HG03060 (cell line): ENCODE measurements around the gene PWWP2A.

ENCODE experiments used
- ATAC-seq: cut with Tn5 transposase; IDR thresholded peaks from one replicate; pipeline ENCODE4 v1.9.1; 2021; ENCODE audit warnings: low read depth, moderate number of reproducible peaks; ENCODE audit not compliant: unreplicated experiment

The PWWP2A gene

DNA sequence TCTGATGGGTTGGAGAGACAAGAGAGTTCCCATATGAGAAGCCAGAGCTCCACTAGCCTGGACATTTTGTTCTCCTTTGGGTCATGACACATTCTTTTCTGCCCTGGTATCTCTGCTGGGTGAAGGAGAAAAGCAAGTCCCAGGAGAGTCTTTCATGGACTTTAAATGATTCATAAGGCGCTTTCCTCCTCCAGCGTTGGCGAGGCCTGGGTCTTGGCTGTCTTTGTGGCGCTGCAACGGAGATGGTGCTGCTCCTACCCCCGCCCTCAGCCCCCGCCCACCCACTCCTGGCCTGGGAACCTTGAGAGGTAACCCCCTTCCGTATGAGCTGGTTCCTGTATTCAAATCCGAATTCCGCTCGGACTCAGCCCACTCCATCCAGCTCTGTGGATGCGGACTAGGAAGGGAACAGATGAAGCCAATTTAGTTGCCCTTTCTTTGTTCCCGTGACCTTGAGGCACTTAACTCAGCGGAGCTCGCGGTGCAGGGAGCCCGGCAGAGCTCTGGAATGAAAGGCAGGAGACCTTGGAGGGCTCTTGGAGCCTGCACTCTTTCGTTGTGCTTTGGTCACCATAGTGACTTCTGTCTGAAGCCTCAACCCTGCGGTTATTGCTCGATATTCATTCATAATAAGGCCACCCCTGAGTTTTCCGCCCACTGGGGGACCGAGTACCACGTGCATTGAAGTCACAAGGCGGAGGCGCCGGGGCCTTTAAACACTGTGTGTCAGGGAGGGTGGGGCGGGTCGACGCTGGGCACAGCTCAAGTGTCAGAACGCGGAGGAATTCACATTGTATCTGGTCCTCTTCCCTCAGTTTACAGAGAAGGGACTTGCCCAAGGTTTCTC lies 14.0 kb upstream of the PWWP2A start:
- ATAC-seq = no peak

DNA sequence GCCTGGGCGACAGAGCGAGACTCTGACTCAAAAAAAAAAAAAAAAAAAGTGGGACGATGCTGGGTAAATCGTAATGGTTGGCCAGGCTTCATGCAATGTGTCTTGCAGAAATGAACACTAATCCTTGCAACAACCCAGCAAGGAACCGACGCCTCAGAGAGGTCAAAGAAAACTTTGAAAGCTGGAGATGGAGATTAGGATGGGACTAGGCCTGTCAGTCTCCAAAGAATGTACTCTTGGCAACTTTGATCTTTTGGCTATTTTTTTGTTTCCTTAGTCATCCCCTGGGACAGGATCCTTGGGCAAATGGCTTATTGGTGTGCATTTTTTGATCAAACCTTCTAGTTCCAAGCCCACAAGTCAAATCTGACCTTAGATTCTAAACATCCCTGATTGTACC lies 10.6 kb upstream of the PWWP2A start:
- no peak for ATAC-seq

DNA sequence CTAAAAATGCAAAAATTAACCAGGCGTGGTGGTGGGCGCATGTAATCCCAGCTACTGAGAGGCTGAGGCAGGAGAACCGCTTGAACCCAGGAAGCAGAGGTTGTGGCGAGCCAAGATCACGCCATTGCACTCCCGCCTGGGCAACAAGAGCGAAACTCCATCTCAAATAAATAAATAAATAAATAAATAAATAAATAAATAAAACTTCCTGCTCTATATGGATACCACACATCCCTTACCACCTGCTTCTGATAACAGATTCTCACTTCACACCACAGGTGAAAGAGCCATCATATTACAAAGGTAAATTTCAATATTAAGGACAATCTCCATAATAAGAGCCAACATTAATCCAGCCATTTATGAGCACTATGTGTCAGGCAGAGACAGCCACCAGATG lies 9.4 kb upstream of the PWWP2A start:
- ATAC-seq = no peak

DNA sequence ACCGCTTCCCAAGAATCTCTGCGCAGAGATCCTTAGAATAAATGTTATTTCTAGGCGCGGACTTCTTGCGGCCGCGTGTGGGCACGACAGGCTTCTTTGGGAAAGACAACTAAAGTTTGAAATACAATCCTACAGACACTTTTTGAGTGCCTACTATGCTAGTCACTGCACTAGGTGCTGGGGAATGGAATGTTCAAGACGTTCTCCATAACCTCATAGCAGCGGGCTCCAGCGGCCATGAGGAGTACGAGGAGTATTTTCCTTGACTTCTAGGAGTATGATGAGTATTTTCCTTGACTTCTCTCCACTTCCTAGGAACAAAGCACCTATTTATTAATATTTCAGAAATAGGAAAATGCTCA lies 636 bp upstream of the PWWP2A start:
- no peak for ATAC-seq

DNA sequence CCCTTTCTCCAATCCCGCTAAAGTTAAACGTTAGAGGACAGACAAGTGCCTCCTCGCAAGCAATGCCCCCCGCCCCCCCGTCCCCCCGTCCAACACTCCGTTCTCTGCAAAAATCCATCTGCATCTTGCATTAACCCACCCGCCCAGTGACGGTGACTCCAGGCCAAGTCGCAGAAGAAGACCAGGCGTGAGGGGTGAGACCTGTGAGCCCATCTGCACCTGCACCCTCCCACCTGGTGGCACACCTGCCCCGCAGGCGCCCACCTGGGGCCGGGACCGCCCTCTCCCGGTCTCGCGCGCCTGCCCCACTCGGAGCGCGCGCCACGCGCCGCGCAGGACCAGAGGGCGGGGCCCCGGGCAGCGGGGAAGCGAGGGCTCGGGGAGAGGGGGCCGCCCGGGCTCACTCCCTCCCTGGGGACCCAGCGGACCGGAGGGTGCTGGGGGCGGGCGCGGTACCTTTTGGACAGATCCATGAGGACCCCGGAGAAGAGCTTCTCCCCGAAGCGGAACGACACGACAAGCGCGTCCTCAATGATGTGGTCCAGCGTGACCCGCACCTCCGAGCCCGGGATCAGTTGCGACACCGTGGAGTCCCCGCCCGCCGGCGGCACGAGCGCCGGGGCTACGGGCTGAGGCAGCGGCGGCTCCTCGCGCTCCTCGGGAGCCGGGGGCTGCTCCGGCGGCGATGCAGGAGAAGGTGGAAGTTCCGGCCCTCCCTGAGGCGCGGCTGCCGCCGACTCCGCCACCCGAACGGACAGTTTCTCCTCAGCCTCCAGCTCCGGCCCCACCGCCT lies 705 bp downstream of the PWWP2A start:
- ATAC-seq = no peak

DNA sequence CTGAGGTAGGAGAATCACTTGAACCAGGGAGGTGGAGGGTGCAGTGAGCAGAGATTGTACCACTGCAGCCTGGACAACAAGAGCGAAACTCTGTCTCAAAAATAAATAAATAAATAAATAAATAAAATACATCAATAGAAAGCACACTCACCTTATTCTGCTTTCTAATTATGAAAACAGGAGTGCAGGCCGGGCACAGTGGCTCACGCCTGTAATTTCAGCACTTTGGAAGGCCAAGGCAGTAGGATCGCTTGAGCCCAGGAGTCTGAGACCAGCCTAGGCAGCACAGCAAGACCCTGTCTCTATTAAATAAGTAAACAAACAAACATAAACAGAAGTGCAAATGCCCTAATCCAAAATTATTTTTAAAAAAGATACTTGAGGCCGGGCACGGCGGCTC lies 2.3 kb downstream of the PWWP2A start:
- no peak for ATAC-seq

DNA sequence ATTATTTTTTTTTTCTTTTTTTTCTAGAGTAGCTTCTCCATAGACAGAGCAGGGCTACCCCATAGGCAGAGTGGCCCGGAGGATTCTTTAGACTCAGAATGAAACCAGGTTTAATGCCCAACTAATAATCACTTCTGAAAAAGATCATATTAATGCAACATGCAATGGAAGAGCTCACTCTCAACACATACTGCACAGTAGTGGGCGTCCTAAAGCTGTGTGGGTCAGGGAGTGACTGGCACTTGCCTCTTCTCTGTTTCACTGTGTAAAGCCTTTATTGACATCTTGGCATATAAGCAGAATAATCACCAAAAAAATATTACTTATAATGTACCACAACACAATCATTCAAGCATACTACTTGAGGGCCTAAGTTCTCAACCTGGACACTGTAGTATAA lies 11.1 kb downstream of the PWWP2A start:
- no peak for ATAC-seq

DNA sequence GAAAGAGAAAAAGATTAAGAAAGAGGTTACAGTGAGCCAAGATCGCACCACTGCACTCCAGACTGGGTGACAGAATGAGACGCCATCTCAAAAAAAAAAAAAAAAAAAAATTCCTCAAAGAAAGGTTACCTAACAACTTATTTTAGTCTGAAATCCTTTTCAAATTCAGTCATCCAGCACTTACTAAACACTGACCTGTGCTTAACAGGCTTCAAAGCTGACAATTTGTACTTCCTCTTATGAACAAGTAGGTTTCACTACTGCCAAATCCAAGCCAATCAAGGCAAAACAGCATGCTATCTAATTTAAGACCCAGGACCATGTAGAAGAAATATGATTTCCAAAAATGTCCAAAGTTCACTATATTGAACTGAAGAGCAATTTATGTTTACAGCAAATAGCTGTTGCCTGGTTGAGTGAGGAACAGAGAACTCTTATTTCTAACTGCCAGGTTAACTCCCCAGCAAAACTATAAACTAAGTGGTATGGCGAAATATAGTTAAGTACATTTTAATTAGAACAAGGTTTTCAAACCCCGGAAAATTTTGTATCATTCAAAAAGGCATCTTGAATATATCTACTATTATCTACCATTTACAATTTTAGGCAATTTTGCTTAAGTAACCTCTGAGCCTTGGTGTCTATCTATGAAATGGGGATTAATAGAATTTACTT lies 13.4 kb downstream of the PWWP2A start:
- peak; percentile 82 for ATAC-seq

DNA sequence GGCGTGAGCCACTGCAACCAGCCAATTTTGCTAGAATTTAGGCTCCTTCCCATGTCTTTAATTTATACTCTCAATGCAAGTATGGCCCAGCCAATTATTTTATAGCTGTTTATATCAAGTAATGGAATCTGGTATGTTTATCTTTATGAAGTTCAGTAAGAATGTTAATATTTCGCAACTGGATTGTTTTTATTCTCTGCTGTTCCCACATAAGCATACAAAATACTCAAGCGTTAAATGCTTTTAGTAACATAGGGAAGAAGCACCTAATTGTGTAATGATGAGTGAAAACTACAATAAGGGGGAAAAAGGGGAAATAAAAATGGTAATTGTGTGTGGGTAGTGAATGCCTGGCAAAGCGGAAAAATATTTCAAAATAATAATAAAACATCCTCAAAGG lies 21.3 kb downstream of the PWWP2A start:
- ATAC-seq = no peak

DNA sequence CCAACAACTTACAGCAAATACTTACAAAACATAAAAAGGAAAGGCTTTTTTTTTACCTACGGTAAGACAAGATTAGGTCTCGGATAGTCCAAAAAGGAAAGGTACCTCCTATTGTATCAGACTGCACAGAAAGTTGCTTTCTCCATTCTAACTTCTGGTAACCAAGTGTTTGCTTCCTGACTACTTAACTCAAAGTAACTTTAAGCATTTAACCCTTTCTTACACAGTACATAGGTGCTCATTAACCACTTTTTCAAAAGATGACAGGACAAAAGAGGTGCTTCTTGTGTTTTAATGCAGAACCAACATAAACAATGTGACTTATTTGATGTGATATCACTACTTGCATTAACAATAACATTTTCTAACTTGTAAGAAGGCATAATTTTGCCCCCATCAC lies 23.1 kb downstream of the PWWP2A start:
- no peak for ATAC-seq

DNA sequence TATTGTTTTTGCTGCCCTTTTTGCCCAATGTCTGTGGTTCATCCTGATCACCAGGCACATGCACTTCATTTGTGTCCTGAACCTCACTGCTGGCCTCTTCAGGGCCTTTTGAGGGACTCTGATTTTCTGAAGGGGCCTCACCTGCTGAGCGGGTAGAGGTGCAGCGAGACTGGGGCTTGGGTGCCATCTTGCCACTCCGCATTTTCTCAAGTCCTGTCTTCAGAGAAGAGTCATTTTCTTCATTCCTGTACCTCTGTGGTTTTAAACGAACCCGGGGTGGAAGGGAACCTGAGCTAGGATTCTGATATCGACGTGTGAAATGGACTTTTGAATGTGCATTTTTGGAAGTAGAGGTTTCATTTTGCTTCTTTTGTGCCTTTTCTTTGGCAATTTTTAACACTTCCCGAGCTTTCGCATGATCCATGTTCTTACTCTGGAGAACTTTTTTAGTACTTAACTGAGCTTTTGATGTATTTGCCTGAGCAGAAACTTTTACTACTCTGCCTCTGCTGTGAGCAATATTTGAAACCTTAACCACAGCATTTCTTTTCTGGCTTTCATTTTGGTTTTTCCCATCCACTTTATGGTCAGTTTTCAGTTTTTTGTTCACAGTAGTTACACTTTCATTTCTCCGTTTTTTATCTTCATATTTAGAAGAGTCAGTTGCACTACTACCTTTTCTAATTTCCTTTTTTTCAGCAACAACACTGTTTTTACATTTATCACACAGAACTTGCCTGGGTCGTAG lies 26.1 kb downstream of the PWWP2A start:
- ATAC-seq = no peak

DNA sequence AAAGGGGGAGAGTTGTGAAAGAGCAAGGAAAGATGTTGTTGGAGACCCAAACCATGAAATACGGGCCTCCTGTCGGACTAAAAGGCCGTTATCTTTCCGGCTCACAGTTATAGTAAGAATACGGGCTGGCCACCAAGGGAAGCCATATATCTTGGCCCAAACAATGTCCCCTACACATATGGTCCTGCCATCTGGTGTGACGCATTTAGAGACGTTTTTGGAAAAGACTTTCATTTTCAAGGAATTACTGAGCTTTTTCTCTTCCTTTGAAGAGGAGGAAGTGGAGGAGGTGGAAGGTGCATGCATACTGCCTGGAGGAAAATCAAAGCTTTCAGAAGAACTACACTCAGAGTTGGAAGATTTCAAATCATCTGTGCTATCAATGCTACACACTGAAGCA lies 26.7 kb downstream of the PWWP2A start:
- no peak for ATAC-seq

DNA sequence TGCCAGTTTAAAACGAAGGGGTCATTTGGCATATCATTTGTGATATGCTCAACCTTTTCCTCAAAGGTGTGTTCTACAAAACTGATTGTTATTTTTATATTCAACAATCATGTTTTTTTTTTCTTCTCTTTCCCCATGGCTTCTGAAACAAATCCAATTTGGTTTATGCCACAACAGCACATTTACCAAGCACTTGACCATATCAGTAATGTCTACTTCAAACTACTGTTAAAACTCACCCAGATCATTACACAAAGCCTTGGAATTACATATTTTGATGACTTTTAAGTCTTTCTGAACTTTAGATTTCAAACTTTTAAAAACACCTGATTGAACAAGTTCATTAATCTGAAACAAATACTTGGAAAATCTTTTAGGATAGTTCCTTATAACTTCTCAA lies 29.2 kb downstream of the PWWP2A start:
- no peak for ATAC-seq

DNA sequence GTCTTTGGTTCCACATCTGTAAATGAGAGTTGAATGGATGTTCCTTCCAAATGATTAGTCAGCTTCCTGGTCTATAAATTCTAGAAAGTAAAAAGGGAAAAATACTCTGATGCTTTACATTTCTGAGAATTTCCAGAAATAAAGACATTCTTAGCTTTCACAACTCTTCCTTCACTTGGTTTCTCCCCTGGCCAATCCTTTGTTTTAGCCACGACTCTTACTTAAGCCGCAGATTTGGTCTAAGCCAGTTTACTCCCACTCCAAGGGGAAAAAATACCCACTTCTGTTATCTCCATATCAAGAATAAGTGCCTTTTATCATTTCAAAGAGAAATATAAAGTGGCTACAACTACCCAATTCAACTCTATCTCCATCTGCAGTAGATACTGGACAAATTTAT lies 29.7 kb downstream of the PWWP2A start:
- no peak for ATAC-seq

DNA sequence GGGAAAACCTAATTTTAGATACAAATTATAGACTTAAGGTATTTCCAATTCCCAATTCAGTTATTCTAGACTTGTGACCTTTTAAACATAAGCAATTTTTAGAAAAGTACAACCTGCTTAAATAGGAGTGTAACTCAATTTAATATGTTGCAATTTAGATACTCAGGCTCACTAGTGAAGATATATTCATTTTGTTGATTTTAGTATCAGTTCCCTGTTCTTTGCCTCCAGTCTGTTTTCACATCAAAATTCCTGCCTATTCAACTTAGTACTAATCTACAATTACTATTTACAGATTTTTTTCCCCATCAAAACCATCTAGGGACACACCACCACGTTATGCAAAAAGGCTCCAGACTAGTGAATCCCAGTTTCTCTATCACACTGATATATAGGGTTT lies 30.4 kb downstream of the PWWP2A start:
- no peak for ATAC-seq

DNA sequence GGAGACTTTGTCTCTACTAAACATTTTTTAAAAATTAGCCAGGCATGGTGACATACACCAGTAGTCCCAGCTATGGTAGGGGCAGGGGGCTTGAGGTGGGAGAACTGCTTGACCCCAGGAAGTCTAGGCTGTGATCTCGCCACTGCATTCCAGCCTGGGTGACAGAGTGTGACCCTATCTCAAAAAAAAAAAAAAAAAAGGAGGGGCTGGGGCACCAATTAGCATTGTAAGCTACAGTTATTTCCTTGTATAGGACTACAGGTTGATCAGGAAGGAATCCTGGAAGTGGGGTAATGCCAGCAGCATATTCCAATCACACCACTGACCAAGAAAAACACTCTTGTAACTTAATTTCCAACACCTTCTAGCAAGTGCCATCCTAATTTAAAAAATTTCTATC lies 32.1 kb downstream of the PWWP2A start:
- no peak for ATAC-seq

DNA sequence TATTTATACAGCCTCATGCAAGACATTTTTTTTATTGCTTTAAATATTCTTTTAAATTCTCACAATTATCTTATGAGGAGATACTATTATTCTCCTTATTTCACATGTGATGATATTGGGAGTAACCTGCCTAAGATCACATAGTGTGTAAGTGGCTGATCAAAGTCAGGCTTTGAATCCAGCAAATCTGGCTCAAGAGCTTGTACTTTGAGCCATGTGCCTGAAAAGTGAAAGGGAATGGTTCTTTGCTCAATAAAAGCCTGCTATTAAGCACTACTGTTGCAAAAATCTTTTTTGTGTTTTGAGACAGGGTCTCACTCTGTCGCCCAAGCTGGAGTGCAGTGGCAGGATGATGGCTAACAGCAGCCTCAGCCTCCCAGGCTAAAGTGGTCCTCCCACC lies 35.1 kb downstream of the PWWP2A start:
- no peak for ATAC-seq

DNA sequence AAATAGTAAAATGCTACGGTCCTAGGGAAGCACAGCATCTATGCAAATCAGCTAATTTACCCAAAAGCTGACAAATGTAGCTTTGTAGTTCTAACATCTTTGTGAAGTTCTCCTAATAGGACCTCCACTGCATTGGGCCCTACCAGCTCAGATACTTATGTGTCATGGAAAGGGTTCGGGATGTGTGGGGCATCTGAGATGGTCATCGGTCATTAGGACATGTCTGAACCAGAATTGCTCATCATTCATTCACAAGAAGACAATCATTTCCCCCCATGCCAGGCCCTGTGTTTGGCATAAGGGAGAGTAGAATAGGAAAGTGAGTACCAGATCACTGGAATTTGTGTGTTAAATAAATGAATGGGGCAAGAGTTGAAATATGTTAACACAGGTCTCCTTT lies 35.7 kb downstream of the PWWP2A start:
- ATAC-seq = no peak

DNA sequence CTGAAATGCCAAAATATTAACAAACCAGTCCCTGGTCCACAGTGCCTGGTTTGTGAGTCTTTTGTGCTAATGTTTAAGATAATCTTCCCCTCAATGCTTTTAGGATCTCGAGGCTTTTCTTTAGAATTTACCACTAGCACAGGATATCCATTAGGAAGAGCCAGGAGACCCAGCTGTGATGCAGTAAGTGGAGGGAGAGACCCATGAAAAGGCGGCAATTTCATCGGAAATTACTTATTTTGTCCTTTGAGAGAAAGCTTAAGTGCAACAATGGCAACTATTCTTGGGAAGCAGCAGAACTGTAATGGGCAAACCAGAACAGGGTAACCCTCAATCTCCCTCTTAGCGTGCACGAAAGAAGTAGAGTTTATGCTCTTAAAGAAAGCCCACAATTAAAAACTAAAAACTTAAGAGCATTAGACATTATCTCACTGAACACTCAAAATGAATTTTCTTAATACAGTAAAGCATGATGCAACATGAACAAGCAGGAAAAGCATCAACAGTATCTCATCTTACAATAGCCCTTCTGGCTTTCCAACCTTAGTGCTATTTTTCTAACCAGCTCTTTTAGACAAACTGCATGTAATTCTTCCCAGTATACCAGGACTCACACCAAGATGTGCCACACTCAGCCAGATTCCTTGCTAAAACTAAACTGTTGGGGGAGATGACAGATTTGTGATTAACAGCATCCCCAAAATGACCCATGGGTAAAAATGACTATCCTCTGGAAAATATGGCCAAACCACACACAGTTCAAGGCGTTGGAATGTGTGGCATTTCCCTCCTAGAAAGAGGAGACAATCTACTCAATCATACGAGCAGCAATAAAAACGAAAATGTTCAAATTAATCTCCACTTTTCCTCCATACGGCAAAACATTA lies 36.4 kb downstream of the PWWP2A start:
- no peak for ATAC-seq

DNA sequence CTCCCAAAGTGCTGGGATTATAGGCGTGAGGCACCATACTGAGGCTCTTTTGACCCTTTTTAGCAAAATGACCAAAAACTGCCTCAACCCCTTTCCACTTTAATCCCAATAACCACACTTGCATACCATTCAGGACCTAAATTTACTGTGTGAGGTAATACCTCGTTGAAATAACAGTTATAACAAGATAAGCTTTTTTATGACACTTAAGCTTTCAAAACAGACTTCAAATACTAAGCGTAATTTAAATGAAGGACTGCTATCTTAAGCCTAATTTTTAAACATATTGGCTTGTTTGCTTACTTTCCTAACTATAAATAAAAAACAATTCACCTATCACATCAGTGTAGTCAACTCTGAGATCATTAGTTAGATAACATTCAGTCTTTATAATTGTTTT lies 37.8 kb downstream of the PWWP2A start:
- ATAC-seq = no peak
